Hepatocyte (in vitro differentiated cells): ENCODE data around the gene KANK4. TPM values are rescaled to one million over a fixed set of nuclear protein-coding genes. Genes with fewer than 3 reads are reported as not detected.

ENCODE experiments used
- DNase-seq: peaks from one replicate; pipeline ENCODE4 v3.0.0-alpha.2; 2016; ENCODE audit warnings: low spot score
- H2AFZ ChIP-seq: fragments of 200-600 bp; sonication (generic); 2 replicates; pipeline ENCODE4 v1.6.0; 2016; ENCODE audit warnings: antibody characterized with exemption, mild to moderate bottlenecking
- H3K27ac ChIP-seq: fragments of 200-600 bp; sonication (generic); 2 replicates; pipeline ENCODE4 v1.5.1; 2016; ENCODE audit warnings: mild to moderate bottlenecking
- H3K27me3 ChIP-seq: fragments of 200-600 bp; sonication (generic); 2 replicates; pipeline ENCODE4 v1.6.1; 2016
- H3K36me3 ChIP-seq: fragments of 200-600 bp; sonication (generic); replicated peaks from 2 replicates; pipeline ENCODE4 v1.5.1; 2016; ENCODE audit warnings: low read depth; ENCODE audit not compliant: insufficient read depth
- H3K4me1 ChIP-seq: fragments of 200-600 bp; sonication (generic); 2 replicates; pipeline ENCODE4 v1.5.1; 2016; ENCODE audit warnings: mild to moderate bottlenecking, moderate library complexity; ENCODE audit not compliant: insufficient read depth
- H3K4me2 ChIP-seq: fragments of 200-600 bp; sonication (generic); 2 replicates; pipeline ENCODE4 v1.6.0; 2016
- H3K4me3 ChIP-seq: fragments of 200-600 bp; sonication (generic); 2 replicates; pipeline ENCODE4 v1.5.1; 2016; ENCODE audit warnings: mild to moderate bottlenecking
- H3K79me2 ChIP-seq: fragments of 200-600 bp; sonication (generic); 2 replicates; pipeline ENCODE4 v1.6.0; 2017; ENCODE audit warnings: mild to moderate bottlenecking
- H3K9me2 ChIP-seq: fragments of 200-600 bp; sonication (generic); replicated peaks from 2 replicates; pipeline ENCODE4 v1.6.0; 2017; ENCODE audit warnings: mild to moderate bottlenecking; ENCODE audit not compliant: insufficient read depth
- H3K9me3 ChIP-seq: fragments of 200-600 bp; sonication (generic); 2 replicates; pipeline ENCODE4 v1.5.1; 2016; ENCODE audit warnings: low read depth, mild to moderate bottlenecking
- H4K20me1 ChIP-seq: fragments of 200-600 bp; sonication (generic); 2 replicates; pipeline ENCODE4 v1.6.0; 2016; ENCODE audit warnings: mild to moderate bottlenecking; ENCODE audit not compliant: insufficient read depth, poor library complexity, severe bottlenecking
- CTCF ChIP-seq: fragments of 200-600 bp; sonication (generic); IDR thresholded peaks from 2 replicates; pipeline ENCODE4 v1.5.1; 2016; ENCODE audit warnings: antibody characterized with exemption, mild to moderate bottlenecking; ENCODE audit not compliant: poor library complexity
- EZH2 ChIP-seq: fragments of 200-600 bp; sonication (generic); IDR thresholded peaks from 2 replicates; pipeline ENCODE4 v1.6.1; 2016; ENCODE audit warnings: antibody characterized with exemption, mild to moderate bottlenecking, borderline replicate concordance
- EZH2phosphoT487 ChIP-seq: fragments of 200-600 bp; sonication (generic); IDR thresholded peaks from one replicate; pipeline ENCODE4 v1.6.1; 2018; ENCODE audit warnings: antibody characterized with exemption, mild to moderate bottlenecking, low read depth, moderate library complexity; ENCODE audit not compliant: unreplicated experiment, severe bottlenecking
- WGBS: methylation state at CpG from one replicate; pipeline ENCODE4 v1.1.6; 2016; ENCODE audit warnings: low lambda C conversion rate; ENCODE audit errors: missing lambda C conversion rate; 5-methylcytosine and 5-hydroxymethylcytosine counted together
- polyA plus RNA-seq: library from polyadenylated mRNA; unstranded; fragments of >200 nt; fragmentation: Nextera tagmentation; extraction: Ambion mirVana; gene quantifications from 2 replicates; pipeline ENCODE4 v1.2.1, GENCODE V29; 2016
- total RNA-seq: library from RNA; depleted of rRNA; stranded (reverse); fragments of >200 nt; gene quantifications from 2 replicates; pipeline ENCODE4 v1.2.3, GENCODE V29; 2014

Gene KANK4
- total and polyA plus RNA-seq, 2 experiments from 2014 or later: 6.0 to 7.7 TPM

GRCh38 chr1:62263814-62264353 lies 55.4 kb downstream of the KANK4 start:
- no peak overlapping the region for H3K27ac ChIP-seq
- no peaks in the 10 kb centered on the region for H3K4me1 ChIP-seq
- H3K4me2 ChIP-seq: no peak overlapping the region
- no peaks in the 10 kb centered on the region for H3K36me3 ChIP-seq
- H3K4me3 ChIP-seq: no peak overlapping the region
- H3K79me2 ChIP-seq: no peaks in the 10 kb centered on the region
- no peaks in the 10 kb centered on the region for H3K27me3 ChIP-seq
- no peaks in the 10 kb centered on the region for H3K9me3 ChIP-seq
- 79% methylated on average over 13 of the region's 13 CpGs for WGBS
- no peak for DNase-seq
- H3K9me2 ChIP-seq: no peaks in the 10 kb centered on the region
- no peak overlapping the region for H2AFZ ChIP-seq
- TF ChIP-seq CTCF (no peak), EZH2 (no peak), EZH2phosphoT487 (no peak)
- H4K20me1 ChIP-seq: no peaks in the 10 kb centered on the region

- H3K4me2 ChIP-seq: no peak overlapping the region
- H3K4me1 ChIP-seq: no peaks in the 10 kb centered on the region
- TF ChIP-seq CTCF: no peak
- no peak for TF ChIP-seq EZH2phosphoT487
- no peak for TF ChIP-seq EZH2
- no peak for DNase-seq
- no peaks in the 10 kb centered on the region for H4K20me1 ChIP-seq
- H3K36me3 ChIP-seq: no peaks in the 10 kb centered on the region
- WGBS: 78% methylated on average over 19 of the region's 19 CpGs
- no peak overlapping the region for H3K4me3 ChIP-seq
- no peaks in the 10 kb centered on the region for H3K9me3 ChIP-seq
- no peak overlapping the region for H3K27ac ChIP-seq
- no peaks in the 10 kb centered on the region for H3K79me2 ChIP-seq
- H2AFZ ChIP-seq: no peak overlapping the region
- H3K9me2 ChIP-seq: no peaks in the 10 kb centered on the region
- no peaks in the 10 kb centered on the region for H3K27me3 ChIP-seq
These were observed 56.0 kb downstream of the KANK4 start for GRCh38 chr1:62263006-62263813.

- H3K9me2 ChIP-seq: no peaks in the 10 kb centered on the region
- H3K4me1 ChIP-seq: no peaks in the 10 kb centered on the region
- no peak for TF ChIP-seq EZH2phosphoT487
- no peak for TF ChIP-seq CTCF
- TF ChIP-seq EZH2: no peak
- H3K36me3 ChIP-seq: no peaks in the 10 kb centered on the region
- H3K79me2 ChIP-seq: no peaks in the 10 kb centered on the region
- 89% methylated on average over 3 of the region's 3 CpGs for WGBS
- no peak overlapping the region for H3K27ac ChIP-seq
- no peaks in the 10 kb centered on the region for H3K27me3 ChIP-seq
- no peak for DNase-seq
- no peaks in the 10 kb centered on the region for H3K9me3 ChIP-seq
- H4K20me1 ChIP-seq: no peaks in the 10 kb centered on the region
- no peak overlapping the region for H2AFZ ChIP-seq
- H3K4me3 ChIP-seq: no peak overlapping the region
- no peak overlapping the region for H3K4me2 ChIP-seq
These were observed 58.5 kb downstream of the KANK4 start for GRCh38 chr1:62260688-62261087.
